CD4-positive, alpha-beta T cell treated with Interleukin-4 for 4 hours (primary cell): ENCODE measurements around the gene FADS1.

Source experiments
- DNase-seq: peaks from one replicate; pipeline ENCODE4 v3.0.0-alpha.2; 2020

FADS1 gene

DNA sequence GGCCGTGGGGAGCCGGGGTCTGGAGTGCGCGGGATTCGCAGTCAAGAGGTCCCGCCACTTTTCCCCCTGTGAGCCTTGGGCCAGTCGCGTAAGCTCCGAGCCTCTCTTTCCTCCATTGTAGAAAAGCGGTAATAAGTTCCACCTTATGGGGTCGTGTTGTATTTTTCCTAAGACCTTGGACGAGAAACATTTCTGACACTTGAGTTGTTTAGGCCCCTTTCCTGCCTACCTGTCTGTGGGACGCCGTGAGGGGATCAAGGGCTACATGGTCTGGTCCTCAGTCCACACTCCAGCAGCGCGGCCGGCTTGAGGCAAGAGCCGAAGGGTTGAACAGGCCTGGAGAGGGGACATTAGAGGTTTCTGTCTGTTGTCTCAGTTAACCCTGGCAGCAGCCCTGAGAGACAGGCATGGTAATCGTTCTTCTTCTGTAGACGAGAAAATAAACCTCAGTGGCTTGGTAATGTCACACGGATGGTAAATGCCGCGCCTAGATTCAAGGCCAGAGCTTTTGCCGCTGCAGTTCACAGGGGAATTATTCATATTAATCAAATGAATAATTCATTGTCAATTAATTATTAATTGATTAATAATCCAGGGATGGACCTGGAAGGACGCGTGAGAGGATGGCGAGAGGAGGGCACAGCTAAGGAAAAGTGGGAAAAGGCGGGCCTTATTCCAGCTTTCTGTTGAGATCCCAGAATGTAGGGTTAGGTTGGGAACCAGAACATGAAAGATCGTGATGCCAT, 23.5 kb downstream of the FADS1 start:
- DNase-seq, result no peak

DNA sequence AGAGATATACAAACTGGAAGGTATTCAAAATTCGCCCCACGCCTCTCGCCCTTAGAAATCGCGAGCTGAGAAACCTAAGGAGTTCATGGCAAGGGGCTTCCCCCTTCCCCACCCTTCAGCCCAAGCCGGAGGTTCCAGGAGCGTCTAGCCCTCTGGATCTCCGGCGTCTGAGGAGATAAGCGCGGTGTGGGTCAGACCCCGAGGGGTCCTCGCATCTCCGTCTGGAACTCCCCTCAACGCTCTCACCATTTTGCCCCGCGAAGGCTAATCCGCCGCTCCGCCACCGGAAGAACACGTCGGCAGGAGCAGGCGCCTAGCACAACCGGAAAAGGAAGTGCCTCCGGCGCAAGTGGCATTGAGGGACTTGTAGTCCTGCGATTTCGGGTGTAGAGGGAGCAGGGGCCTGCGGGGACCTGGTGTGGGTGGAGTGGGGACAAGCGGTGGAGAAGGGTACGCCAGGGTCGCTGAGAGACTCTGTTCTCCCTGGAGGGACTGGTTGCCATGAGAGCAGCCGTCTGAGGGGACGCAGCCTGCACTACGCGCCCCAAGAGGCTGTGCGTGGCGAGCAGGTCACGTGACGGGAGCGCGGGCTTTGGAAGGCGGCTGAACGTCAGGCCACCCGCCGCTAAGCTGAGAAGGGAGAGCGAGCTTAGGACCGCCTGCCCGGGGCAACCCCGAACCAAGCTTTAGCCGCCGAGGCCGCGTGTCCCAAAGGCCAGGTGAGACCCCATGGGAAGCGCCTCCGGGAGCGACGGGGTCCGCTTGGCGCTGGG, 24.3 kb downstream of the FADS1 start, which contains the start of the genes FEN1 and TMEM258:
FEN1 (plus strand) TSS at position 602 of the 773 bp plus-strand sequence. CDS start 2,451 bp downstream, outside the sequence.
TMEM258 (minus strand) TSS at position 290 of the 773 bp plus-strand sequence; CDS start at position 249, 41 bp downstream.
- DNase-seq, result peak; percentile 85

DNA sequence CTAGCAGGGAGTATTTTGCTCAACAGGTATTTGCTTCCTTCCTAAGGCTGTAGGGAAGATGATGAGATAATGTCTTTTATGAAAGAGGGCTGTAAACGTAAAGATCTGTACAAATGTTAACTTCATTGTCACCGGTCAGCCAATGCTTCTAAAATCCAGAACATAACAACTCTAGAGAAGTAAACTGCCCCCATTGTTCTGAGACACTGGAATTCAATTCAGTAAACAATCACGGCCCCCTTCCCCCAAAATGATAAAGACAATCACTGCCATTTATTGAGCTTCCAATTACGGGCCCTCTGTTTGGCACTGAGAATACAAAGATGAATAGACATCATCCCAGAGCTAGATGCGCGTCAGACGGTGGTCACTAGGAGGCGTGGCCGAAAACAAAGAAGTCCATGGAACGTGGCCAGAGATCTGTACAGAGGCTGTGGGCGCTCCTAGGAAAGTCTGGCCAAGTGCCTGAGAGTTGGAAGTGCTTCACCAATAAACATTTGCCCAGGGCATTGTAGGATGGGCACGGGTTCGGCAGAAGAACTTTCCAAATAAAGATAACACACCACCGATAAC, 25.0 kb downstream of the FADS1 start:
- DNase-seq, result no peak

DNA sequence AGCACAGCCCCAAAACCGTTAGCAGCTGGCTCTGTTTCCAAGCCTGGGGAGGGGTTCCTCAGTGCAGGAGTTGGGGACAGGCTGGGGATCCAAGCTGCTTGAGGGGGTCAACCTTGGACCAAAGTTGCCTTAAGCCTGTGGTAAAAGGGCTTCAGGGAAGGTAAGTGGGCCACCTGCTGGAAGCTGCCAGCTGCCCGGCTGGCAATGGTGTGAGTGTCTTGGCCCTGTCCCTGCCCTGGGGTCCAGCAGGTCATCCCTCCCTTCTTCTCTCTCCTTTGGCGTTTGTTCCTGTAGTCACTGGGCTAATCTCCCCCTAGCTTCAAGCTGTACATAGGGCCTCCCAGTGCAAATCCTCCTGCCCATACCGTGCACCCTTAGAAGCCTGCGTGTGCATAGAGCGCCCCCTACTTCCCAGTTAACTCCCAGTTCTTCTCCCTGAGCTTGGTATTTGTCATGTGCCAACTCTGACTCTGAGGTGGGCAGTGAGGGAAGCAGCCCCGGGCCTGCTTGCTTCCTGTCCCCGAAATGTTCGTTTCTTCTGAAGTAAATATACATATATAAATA, 28.8 kb downstream of the FADS1 start:
- DNase-seq, result no peak

DNA sequence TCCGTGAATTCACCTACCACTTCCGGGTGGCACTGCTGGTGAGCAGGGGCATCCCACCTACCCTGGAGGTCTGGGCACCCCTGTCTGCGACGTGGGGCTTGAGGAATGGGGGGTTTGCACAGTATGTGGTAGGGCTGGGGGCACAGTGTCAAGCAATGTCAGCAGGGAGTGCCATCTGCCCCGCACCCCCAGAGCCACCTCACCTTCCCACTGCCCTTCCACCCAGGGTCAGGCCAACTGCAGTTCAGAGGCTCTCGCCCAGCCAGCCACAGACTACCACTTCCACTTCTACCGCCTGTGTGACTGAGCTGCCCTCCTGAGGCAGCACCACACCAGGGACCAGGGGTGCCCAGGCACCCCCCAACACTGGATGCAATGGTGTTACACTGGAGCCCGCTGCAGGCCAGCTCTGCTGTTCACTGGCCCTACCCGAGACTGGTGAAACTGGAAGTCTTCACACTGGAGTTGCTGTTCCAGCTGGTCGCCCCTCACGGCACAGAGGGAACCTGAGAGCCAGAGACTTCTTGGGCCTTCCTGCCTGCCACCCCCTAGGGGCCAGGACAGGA, 30.9 kb downstream of the FADS1 start:
- no peak for DNase-seq

DNA sequence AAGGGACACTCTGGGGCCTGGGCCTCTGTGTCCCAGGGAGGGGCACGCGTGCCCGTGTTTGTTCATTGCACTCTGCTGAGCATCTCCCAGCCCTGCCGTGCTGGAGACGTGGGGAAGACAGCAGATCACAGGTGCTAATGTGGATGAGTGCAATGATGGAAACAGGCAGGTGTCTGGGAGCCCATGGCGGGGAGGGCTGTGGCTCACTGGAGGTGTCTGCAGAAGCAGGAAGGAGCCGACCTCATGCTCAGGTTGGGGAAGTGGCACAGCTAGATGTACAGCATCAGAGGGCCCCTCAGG, 32.3 kb downstream of the FADS1 start:
- DNase-seq, result no peak

DNA sequence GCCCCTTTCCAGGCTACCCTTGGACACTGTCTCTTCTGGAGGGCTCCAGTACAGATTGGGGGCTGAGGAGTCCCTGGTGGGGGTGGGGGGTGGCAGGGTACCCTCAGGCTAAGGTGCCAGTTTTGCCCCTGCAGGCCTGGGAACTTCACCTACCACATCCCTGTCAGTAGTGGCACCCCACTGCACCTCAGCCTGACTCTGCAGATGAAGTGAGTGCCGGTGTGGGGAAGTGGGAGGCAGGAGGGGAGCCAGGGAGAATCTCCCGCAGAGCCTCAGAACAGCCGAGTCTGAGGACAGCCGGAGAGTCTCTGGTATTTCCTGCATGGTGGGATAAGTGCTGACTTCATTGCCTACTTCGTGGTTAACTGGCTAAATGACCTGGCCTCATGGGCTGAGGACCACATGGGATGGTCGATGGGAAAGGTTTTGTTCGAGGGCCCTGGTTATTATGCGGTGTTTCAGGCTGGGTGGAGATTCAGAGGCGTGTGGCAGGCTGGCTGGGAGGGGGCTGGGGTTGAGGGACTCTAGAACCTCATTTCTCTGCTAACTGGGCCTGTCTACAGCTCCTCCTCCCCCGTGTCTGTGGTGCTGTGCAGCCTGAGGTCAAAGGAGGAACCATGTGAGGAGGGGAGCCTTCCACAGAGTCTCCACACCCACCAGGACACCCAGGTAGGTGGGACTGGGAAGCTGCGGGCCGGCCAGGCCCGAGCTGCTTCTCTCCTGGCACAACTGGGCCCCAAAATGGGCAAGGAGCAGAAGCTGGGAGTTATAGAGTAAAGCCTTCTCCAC, 32.9 kb downstream of the FADS1 start:
- DNase-seq, result no peak

DNA sequence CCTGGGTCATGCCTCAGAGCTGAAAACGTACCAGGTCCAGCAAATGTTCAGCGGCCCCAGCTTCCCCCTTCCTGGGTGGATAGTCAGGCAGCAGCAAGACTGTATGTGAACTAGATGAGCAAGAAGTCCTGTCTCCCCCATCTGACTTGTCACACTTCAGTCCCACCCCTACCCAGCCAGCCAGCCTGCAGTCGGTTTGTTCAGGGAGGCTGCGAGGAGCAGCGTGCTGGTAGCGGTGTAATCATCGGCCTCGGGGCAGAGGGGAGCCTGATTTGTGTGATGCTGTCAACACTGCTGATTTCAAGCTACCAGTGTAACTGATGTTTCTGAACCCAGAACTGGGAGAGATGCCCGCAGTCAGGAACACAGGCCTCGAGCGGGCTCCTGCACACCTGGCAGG, 34.0 kb downstream of the FADS1 start:
- DNase-seq, result no peak

DNA sequence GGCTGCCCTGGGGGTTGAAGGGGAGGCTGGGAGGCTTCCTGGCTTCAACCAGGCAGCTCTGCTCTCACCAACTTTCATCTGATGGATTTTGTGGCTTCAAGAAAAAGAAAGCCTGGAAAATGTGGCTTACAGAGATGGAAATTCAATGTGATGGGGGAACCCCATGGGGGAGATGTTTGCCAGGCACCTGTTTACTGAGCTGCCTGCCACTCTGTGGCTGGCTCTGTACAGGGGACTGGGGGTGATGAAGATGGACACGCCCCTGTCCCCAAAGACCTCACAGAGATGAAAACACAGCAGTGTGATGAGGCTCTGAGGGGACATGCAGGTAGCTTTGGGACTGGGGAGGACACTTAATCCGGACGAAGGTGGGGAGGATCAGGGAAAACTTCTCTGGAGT, 34.5 kb downstream of the FADS1 start:
- no peak for DNase-seq

DNA sequence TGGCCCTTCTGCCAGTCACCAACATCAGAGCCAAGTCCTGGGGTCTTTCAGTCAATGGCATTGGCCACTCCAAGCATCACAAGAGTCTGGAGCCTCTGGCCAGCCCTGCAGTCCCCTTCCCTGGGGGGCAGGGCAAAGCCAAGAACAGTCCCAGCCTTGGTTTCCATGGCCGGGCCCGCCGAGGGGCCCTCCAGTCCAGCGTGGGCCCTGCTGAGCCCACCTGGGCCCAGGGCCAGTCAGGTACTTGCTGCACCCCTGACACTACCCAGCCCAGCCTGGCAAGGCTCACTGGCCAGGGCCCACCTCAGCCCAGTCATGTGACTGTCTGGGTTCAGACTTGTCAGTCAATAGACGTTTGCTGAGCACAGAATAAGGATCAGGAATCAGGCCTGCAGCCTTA, 35.2 kb downstream of the FADS1 start:
- DNase-seq, result no peak

DNA sequence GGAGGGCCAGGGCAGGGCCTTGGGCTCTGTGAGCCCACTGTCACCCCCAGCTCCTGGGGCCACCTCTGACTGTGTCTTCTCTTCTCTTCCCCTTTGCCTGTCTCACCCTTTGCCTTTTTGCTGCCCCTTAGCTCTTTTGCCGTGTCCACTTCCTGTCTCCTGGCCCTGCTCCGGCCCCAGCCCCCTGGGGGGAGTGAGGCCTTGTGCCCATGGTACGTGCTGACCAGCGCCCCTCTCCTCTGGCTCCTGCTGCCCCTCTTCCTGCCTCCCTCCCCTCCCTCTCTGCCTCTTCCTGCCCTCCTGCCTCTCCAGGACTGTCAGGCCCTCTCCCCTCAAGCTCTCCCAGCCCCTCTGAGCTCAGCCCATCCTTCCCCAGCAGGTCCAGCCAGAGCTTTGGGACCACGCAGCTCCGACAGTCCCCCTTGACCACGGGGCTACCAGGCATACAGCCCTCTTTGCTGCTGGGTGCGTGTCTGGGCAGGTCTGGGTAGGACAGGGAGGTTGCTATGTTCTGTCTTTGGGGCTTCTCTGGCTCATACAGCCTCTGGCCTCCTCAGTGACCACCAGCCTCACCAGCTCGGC, 36.1 kb downstream of the FADS1 start:
- no peak for DNase-seq

DNA sequence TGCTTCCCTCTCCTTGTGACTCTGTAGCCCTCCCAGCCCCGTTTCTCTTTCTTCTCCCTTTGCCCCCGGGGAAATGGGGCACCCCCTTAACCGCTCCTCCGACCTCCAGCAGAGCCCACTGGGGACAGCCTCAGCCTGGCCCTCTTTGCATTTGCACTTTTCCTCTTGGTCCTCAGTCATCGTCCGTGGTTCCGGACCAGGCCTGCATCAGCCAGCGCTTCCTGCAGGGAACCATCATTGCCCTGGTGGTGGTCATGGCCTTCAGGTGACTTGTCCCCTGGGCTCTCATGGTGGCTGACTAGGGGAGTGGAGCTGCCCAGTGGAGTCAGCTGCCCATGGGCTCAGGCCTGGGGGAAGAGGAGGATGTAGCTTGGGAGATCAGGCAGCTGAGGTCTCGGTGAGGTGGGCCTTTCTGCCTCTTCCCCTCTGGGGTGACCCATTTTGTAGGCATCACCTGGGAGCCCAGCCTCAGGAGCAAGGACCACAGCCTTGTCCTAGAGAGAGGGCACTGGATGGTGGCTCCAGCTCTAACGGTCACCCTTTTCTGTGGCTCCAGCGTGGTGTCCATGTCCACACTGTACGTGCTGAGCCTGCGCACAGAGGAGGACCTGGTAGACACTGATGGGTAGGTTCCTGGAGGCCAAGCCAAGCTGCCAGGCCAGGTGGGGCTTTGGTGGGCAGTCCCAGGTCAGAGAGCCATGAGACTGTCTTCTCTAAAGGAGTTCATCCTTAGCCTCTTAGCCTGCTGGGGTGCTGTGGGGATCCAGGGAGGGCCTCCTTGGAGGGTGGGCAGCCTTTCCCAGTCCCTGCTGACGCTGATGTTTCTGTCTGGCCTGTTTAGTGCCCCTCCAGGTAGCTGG, 36.9 kb downstream of the FADS1 start:
- DNase-seq, result no peak

DNA sequence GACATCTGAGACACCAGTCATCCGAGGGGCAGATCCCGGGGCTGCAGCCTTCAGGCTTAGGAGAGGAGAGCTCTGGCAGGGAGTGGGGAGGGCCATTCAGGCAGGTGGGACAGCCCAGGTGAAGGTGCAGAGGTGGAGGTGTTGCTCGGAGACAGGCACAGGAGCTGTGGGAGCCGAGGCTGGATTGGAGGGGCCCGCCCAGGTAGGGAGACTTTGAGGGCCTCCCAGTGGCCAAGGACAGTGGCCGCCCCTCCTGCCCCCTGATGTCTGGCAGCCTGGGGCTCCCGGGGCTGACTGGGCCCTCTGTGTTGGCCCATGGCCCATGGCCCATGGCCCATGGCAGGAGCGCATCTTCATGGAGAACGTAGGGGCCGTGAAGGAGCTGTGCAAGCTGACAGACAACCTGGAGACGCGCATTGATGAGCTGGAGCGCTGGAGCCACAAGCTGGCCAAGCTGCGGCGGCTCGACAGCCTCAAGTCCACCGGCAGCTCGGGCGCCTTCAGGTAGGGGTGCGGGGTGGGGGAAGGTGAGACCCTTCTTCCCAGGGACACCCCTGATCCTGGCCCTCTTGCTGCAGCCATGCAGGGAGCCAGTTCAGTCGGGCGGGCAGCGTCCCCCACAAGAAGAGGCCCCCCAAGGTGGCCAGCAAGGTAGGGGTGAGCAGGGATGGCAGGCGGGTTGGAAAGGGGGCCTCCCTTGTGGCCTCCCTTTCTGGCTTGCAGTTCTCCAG, 37.7 kb downstream of the FADS1 start:
- DNase-seq, result no peak

DNA sequence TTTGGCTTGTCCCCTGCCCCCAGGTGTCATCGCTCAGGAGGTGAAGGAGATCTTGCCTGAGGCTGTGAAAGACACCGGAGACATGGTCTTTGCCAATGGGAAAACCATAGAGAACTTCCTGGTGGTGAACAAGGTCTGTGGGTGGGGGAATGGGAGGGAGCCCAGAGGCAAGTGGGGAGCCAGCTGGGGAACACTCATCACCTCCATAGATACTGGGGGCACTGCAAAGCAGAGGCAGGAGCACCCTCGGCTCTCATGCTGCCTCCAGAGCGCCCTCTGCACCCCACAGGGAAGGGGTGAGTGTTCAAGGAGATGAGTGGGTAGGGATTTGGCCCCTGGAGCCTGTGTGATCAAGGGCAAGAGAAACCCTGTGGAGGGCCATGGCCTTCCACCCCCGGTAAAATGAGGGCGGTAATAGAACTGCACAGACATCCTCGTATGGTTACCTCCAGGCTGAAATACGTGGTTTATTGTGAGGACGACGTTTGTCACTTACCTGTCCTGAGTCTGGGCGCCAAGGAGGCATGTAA, 38.4 kb downstream of the FADS1 start:
- no peak for DNase-seq

DNA sequence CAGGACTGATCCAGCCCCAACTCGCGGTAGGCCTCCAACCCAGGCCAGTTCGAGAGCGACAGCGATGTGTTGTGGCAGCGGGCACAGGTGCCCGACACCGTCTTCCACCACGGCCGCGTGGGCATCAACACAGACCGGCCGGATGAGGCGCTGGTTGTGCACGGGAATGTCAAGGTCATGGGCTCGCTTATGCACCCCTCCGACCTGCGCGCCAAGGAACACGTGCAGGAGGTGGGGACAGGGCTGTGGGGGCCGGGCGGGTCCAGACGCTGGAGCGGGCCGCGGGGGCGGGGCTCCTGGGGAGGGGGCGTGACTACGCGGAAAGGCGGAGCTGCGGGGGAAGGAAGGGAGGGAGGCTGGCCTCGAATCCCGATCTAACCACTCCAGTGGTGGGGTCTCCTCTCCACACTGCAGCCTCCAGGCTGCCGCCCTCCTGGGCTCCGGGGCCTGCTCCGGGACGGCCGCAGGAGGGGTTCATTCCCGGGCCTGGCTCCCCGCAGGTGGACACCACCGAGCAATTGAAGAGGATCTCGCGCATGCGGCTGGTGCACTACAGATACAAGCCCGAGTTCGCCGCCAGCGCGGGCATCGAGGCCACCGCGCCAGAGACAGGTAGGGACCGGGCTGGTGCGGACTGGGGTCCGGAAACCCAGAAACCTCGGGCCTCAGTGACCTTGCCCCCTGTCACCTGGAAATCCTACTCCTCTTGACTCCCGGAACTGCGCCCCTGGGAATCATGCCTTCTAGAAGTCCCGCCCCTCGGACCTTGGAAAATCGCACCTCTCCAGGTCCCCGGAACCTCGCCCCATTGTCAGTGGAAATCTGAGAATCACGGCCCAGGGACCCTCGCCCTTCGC, 39.3 kb downstream of the FADS1 start:
- peak; percentile 53 for DNase-seq

DNA sequence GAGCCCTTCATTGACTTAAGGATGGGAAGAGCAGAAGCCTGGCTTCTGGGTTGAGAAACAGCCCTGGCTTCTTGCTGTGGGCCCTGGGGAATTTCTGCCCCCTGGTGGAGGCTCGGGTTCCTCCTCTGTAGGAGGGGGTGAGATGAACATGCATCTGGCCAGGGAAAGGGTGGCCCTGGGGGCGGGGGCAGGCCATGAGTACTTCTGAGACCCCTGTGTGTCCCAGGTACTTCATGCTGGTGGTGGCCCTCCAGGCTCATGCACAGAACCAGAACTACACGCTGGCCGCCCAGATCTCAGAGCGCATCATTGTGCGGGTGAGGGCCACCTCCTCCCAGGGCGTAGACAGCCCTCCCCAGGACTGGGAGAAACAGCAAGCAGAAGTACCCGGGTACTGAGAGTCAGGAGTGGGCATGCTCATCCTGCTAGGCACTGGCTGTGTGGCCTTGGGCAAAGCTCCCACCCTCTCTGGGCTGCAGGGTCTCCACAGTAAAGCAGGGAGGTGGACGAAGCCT, 40.2 kb downstream of the FADS1 start:
- DNase-seq, result peak; percentile 31

DNA sequence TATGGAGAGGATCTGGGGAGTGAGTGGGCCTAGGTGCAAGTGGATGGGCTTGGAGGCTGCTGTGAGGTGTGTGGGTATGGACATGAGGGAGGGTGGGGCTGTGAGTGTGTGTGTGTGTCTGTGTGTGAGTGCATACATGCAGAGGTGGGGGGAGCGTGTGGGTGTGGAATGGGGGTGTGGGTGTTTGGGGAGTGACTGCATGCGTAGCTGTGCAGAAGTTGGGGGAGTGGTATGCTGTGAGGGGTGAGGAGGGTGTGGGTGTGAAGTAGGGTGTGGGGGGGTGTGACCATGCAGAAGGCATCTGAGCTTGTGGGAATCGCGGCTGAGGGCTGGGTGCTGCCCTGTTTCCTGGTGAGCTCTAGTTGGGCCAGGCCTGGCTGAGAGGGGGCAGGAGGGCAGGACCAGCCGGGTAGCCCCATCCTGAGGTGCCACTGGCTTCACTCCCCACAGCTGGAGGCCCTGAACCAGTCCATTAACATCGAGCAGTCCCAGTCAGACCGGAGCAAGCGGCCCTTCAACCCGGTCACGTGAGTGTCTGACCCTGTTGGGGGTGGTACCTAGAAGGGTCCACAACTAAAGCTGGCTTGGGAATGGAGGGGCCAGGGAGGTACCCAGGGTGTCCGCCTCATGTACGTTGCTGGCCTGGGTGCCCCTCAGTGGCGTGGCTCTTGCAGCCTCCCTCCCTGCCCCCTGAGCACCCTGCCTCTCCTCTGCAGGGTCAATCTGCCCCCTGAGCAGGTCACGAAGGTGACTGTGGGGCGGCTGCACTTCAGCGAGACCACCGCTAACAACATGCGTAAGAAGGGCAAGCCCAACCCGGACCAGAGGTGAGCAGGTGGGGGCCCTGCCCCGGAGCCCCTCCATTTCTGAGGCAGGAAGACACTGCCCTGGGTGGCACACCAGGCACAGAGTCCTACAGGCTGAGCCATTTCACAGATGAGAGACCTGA, 40.9 kb downstream of the FADS1 start:
- DNase-seq, result peak; percentile 29

DNA sequence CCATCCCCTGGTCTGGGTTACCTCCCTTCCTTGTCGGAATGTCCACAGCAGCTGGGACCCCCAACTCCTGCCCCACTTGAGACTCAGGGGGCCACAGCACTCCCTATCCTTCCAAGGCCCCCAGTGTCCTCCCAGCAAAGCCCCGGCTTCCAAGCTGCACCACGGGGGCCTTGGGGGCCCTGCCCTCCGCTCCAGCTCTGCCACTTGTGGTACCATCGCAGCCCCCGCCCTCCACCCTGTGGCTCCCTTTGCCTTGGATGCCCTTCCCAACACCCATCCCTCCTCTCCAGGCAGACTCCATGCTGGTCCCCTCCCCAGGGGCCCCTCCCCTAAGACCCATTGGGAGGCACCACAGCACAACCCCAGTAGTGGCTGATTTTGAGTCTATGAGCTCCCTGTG, 41.7 kb downstream of the FADS1 start:
- DNase-seq, result no peak
